HFF-Myc (cell line): Measurements from ENCODE around the gene CPVL.

Source experiments
- DNase-seq: peaks from one replicate; pipeline ENCODE4 v3.0.0-alpha.2; 2011; ENCODE audit warnings: low read depth; ENCODE audit errors: extremely low read depth
- H3K4me3 ChIP-seq: replicated peaks from 2 replicates; pipeline ENCODE4 v1.5.1; 2011; ENCODE audit warnings: low read depth, mild to moderate bottlenecking, control low read depth, low read length
- TF ChIP-seq, protein P1 (sequence below): IDR thresholded peaks from 2 replicates; pipeline ENCODE4 v1.5.1; 2012; ENCODE audit warnings: mild to moderate bottlenecking, low read depth, low read length, control low read depth; ENCODE audit errors: missing control alignments

Gene CPVL

DNA sequence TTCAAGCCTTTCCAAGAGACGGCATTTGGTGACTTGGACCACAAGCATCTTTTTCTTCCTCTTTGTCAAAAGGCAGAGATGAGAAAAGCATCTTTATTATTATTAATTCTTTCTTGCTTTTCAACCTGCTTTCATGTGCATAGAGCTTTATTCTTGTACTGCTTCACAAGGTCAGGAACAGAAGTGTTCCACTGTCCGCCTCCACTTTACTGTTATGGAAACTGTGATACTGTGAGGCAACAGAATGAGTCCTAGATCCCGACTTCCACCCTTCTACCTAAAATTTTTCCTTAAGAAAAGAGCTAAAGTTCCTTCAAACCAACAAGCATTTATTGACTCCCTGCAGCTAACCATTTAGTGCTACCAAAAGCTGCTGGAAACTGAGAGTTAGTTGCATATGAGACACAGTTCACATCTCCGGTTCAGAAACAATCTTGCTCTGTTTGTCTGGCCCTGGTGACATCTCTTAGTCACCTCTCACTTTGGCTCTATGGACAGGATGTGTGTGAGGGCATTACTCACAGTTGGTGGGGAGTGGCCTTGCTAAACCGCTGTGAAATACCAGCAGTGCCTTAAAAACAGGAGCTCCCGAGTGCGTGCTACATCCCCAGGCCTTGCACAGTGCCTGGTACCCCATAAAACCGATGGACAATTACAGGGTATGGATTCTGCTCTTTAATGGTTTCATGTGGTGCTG lies 111.1 kb downstream of the CPVL start:
- DNase-seq: no peak
- TF ChIP-seq, protein P1, sequence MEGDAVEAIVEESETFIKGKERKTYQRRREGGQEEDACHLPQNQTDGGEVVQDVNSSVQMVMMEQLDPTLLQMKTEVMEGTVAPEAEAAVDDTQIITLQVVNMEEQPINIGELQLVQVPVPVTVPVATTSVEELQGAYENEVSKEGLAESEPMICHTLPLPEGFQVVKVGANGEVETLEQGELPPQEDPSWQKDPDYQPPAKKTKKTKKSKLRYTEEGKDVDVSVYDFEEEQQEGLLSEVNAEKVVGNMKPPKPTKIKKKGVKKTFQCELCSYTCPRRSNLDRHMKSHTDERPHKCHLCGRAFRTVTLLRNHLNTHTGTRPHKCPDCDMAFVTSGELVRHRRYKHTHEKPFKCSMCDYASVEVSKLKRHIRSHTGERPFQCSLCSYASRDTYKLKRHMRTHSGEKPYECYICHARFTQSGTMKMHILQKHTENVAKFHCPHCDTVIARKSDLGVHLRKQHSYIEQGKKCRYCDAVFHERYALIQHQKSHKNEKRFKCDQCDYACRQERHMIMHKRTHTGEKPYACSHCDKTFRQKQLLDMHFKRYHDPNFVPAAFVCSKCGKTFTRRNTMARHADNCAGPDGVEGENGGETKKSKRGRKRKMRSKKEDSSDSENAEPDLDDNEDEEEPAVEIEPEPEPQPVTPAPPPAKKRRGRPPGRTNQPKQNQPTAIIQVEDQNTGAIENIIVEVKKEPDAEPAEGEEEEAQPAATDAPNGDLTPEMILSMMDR: no peak
- no peak overlapping the region for H3K4me3 ChIP-seq

DNA sequence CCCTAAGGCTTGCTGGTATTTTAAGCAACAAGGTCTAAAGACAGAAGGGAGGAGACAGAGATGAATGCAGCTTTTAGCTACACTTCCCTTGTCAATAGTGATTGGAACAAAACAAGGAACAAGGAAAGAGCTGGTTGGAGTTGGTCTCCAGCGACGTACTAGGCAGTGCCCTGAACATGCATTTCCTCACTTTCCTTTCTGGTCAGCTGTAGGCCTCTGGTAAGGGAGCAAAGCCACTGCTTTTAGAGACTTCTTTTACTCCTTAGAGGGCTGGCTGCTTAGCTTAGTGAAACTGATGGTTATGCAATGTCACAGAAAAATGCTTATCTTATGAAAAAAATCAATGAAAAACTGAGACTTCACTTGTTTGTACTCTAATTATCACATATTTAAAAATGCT lies 112.8 kb downstream of the CPVL start:
- no peak for DNase-seq
- TF ChIP-seq, protein P1: no peak

DNA sequence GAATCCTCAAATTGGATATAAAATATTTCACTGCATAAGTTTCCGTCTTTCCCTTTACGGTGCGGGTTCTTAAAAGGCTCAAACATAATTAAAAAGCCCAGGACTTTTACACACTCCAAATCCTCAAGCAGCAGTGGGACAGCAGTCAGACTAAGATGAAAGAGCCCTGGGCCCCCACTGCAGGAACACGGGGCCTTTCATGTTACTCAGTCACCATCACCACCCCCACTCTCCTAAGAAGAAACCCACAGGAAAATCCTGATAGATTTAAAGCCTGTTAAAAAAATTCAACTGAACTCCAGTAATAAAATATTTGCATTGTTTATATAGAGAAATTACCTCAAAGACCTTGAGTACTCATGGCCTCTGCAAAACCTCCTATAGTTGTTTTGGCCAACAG lies 114.2 kb downstream of the CPVL start:
- no peak overlapping the region for H3K4me3 ChIP-seq
- no peak for DNase-seq
- TF ChIP-seq, protein P1: no peak

More for the DNA sequence above, 112.8 kb downstream of the CPVL start:
- no peak overlapping the region for H3K4me3 ChIP-seq

DNA sequence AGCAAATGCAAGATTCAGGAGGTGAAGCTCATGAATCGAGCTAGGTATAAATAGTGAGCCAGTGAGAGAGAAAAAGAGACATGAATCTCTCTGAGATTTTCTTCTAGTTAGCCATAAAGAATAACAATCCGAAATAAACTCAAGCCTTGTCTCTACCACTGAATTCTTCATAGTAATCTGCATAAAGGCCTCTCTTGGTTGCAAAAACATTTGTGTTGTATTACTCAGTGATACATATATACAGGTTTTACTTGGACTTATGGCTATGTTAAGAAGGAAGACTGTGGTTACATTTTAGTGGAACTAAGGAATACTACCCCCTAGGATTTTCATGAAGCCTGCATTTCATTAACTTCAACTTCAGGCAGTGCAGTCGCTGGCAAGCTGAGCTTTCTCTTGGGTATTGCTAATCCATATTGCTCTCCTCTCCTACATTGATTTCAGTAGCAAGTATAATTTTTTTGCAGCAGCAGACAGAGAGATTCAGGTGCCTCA lies 115.5 kb downstream of the CPVL start:
- no peak overlapping the region for H3K4me3 ChIP-seq
- TF ChIP-seq, protein P1: no peak
- no peak for DNase-seq

DNA sequence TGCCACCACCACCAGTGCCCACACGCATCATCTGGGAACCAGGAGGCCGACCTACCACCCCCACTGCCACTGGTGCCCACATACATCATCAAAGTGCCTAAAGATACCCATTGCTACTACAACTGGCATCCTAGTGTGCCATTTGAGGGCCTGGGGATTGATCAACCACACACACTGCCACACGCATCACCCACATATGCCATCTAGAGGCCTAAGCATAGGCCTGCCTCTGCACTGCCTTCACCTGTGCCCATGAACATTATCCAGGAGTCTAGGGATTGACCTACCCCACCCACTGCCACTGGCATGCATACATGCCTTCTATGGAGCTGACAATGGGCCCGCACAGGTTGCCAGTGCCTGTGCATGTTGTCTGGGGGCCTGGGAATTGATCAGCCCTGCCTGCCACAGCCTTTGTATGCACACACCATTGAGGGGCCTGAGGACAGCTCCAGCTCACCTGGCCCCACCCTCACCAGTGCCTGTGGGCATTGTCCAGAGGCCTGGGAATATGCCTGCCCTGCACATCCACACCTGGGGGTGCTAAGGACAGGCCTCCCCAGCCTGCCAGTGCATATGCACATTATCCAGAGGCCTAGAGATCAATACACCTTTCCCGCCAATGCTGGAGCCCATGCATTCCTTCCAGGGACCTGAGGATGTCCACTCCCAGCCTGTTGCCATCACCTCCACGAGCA lies 123.9 kb downstream of the CPVL start:
- TF ChIP-seq, protein P1: no peak
- no peak for DNase-seq
- no peak overlapping the region for H3K4me3 ChIP-seq

DNA sequence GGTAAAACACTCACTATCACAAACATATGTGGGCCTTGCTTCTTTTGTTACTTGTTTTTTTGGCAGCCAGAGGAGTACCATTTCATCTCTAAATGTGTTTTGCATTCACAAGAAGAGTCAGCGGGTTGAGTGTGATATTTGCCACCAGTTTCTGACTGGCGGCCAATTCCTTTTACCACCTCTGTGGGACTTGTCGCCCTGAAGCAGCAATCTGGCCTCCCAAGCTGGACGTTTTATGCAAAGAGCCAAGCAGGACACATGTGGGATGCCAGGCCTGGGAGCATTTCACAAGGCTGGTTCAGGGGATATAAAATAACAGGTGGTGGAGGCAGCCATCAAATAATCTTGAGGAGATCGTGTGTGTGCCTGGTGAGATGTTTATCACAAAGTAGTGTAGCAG lies 126.4 kb downstream of the CPVL start:
- no peak for DNase-seq
- TF ChIP-seq, protein P1: no peak
- no peak overlapping the region for H3K4me3 ChIP-seq
